Measurements from ENCODE around the gene PHF5A. TPM values are rescaled to one million over a fixed set of nuclear protein-coding genes. Genes with fewer than 3 reads are reported as not detected.

Gene PHF5A
- total and polyA plus RNA-seq, 10 of the 15 experiments (the other 5 are each of a cell fraction or from before 2014, with no cell fraction given), result 40.5 to 115 (median 79.2) TPM

DNA sequence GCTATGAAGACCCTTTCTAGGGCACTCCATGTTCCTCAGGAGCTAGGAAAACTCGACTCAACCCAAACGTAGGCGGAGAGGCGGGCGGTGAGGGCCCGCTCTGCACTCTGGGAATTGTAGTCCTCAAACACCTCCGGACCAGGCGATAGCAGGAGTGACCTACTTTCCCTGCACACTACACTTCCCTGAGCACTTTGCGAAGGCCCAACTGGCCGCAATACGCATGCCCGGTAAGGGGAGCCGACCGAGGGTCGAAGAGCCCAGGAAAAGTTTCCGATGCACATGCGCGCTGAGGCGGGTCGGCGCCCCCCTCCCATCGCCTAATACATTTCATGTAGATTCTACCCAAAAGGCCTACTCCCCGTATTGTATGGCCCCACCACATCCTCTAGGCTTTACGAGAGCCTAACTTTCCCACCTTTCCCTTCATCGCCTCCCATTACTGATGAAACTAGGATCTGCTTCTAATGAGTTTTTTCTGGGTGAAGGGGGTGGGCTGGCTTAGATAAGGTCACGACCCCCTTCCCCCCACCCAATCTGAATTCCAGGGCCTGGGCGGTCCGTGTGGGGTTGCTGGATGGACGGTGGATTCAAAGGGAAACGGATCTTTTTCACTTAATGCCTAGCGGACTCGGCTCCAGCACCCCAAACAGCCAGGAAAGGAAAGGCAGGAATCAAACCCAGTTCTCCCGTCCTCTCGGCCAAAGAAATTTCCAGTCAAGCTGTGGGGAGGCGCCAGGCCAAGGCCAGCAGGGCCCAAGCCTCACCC lies 23.9 kb downstream of the PHF5A start (continued):
- TF ChIP-seq, protein P1, sequence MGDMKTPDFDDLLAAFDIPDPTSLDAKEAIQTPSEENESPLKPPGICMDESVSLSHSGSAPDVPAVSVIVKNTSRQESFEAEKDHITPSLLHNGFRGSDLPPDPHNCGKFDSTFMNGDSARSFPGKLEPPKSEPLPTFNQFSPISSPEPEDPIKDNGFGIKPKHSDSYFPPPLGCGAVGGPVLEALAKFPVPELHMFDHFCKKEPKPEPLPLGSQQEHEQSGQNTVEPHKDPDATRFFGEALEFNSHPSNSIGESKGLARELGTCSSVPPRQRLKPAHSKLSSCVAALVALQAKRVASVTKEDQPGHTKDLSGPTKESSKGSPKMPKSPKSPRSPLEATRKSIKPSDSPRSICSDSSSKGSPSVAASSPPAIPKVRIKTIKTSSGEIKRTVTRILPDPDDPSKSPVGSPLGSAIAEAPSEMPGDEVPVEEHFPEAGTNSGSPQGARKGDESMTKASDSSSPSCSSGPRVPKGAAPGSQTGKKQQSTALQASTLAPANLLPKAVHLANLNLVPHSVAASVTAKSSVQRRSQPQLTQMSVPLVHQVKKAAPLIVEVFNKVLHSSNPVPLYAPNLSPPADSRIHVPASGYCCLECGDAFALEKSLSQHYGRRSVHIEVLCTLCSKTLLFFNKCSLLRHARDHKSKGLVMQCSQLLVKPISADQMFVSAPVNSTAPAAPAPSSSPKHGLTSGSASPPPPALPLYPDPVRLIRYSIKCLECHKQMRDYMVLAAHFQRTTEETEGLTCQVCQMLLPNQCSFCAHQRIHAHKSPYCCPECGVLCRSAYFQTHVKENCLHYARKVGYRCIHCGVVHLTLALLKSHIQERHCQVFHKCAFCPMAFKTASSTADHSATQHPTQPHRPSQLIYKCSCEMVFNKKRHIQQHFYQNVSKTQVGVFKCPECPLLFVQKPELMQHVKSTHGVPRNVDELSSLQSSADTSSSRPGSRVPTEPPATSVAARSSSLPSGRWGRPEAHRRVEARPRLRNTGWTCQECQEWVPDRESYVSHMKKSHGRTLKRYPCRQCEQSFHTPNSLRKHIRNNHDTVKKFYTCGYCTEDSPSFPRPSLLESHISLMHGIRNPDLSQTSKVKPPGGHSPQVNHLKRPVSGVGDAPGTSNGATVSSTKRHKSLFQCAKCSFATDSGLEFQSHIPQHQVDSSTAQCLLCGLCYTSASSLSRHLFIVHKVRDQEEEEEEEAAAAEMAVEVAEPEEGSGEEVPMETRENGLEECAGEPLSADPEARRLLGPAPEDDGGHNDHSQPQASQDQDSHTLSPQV (IDR thresholded peaks at IDR 0.05), result no peak
- TF ChIP-seq POLR2AphosphoS2 (IDR thresholded peaks at IDR 0.05; ENCODE audit: low read depth, low read length) (0 out of 2 replicates have a peak, but pooled peaks have one; percentile 35), POLR2AphosphoS5 (IDR thresholded peaks at IDR 0.05; ENCODE audit: low read length) (0 out of 2 replicates have a peak, but pooled peaks have one; percentile 46), EZH2 (IDR thresholded peaks at IDR 0.05; ENCODE audit: borderline replicate concordance, control insufficient read depth, low read depth, low read length) (no peak), RFX5 (IDR thresholded peaks at IDR 0.05; ENCODE audit: low read depth, low read length) (no peak), IKZF2 (IDR thresholded peaks at IDR 0.05) (no peak; a peak in 2 of 4 replicates), LARP7 (IDR thresholded peaks at IDR 0.05) (no peak)
